HCT116 (cell line): ENCODE data around the gene MTA1. TPM values are rescaled to one million over a fixed set of nuclear protein-coding genes. Genes with fewer than 3 reads are reported as not detected.

Experiments used
- ATAC-seq: fragments of 200-7000 bp; cut with Tn5 transposase; 2 replicates; pipeline ENCODE4 v1.9.1; 2020; ENCODE audit warnings: mild to moderate bottlenecking, moderate library complexity
- BruUV-seq: library from RNA; stranded (reverse); fragments of 400-500 nt; replicated peaks from 2 replicates; lab custom pipeline; 2021; lab: Mats Ljungman, UMichigan
- CTCF ChIA-PET: fragments of 300-600 bp; sonication (Branson Sonifier 250); formaldehyde crosslinking; loops from one replicate; lab custom pipeline; 2021; ENCODE audit warnings: antibody characterized with exemption; lab: Charles Lee
- POLR2A ChIA-PET: fragments of 300-600, 350-600 bp; sonication (Branson Sonifier 250); formaldehyde crosslinking; loops from one replicate; lab custom pipeline; 2021; ENCODE audit warnings: antibody characterized with exemption; lab: Charles Lee
- RAD21 ChIA-PET, 2 experiments: fragments of 300-600 bp; sonication (Branson Sonifier 250); formaldehyde crosslinking; loops; one replicate each; lab custom pipeline; 2023; ENCODE audit warnings: low total read pairs in 2 of 2; ENCODE audit not compliant: uncharacterized antibody in 2 of 2, unreplicated experiment in 2 of 2, low non-redundant PET in 1 of 2; lab: Charles Lee
- DNase-seq: peaks from one replicate; pipeline ENCODE4 v3.0.0-alpha.2; 2010; ENCODE audit warnings: low read depth, low spot score
- H2AFZ ChIP-seq: fragments of 200-600 bp; shearing (Covaris generic), sonication (generic); 2 replicates; pipeline ENCODE4 v1.6.1; 2017; ENCODE audit warnings: low read depth, mixed run types, mixed read lengths, antibody characterized with exemption, low read length; ENCODE audit not compliant: poor library complexity, severe bottlenecking
- H3K27ac ChIP-seq: 2 replicates; pipeline ENCODE4 v1.5.1; 2012; ENCODE audit warnings: low read depth, low read length
- H3K27me3 ChIP-seq: fragments of 200-600 bp; sonication (generic); 2 replicates; pipeline ENCODE4 v1.6.1; 2016; ENCODE audit warnings: mixed run types, low read length, mixed read lengths; ENCODE audit not compliant: insufficient read depth
- H3K36me3 ChIP-seq, 2 experiments: fragments of 200-500 bp in 1 of 2; fragments of 200-600 bp in 1 of 2; sonication (Bioruptor generic) in 1 of 2; sonication (generic) in 1 of 2; 2 replicates each; pipeline versions ENCODE4 v1.5.1 to v1.6.1; 2014 to 2016; ENCODE audit warnings: low read length in 2 of 2, inconsistent platforms in 1 of 2, mixed read lengths in 1 of 2, mixed run types in 1 of 2; ENCODE audit not compliant: insufficient read depth in 2 of 2, control insufficient read depth in 1 of 2
- H3K4me1 ChIP-seq, 2 experiments: fragments of 200-600 bp in 1 of 2; sonication (generic) in 1 of 2; 2 replicates each; pipeline versions ENCODE4 v1.5.1 to v1.6.1; 2012 to 2017; ENCODE audit warnings: low read length in 2 of 2, inconsistent platforms in 1 of 2, mild to moderate bottlenecking in 1 of 2, mixed read lengths in 1 of 2, mixed run types in 1 of 2, moderate library complexity in 1 of 2; ENCODE audit not compliant: insufficient read depth in 2 of 2, control insufficient read depth in 1 of 2
- H3K4me2 ChIP-seq: fragments of 200-600 bp; sonication (generic); 2 replicates; pipeline ENCODE4 v1.6.1; 2017; ENCODE audit warnings: mixed run types, low read length, mixed read lengths
- H3K4me3 ChIP-seq, 2 experiments: fragments of 200-600 bp in 1 of 2; sonication (generic) in 1 of 2; replicated peaks in 1 of 2; 2 replicates each; pipeline ENCODE4 v1.5.1; 2011 to 2016; ENCODE audit warnings: low read length in 2 of 2, control low read depth in 1 of 2, low read depth in 1 of 2, mild to moderate bottlenecking in 1 of 2, mixed read lengths in 1 of 2, mixed run types in 1 of 2
- H3K79me2 ChIP-seq: fragments of 200-600 bp; sonication (generic); 2 replicates; pipeline ENCODE4 v1.6.1; 2017; ENCODE audit warnings: mild to moderate bottlenecking, mixed run types, low read length, moderate library complexity, mixed read lengths; ENCODE audit not compliant: insufficient read depth
- H3K9ac ChIP-seq: fragments of 200-600 bp; sonication (generic); 2 replicates; pipeline ENCODE4 v1.6.1; 2016; ENCODE audit warnings: low read length, mixed read lengths
- H3K9me2 ChIP-seq: fragments of 200-600 bp; sonication (generic), shearing (Covaris generic); 2 replicates; pipeline ENCODE4 v1.6.1; 2017; ENCODE audit warnings: mixed run types, mild to moderate bottlenecking, moderate library complexity; ENCODE audit not compliant: insufficient read depth
- H3K9me3 ChIP-seq, 2 experiments: fragments of 200-500 bp in 1 of 2; fragments of 200-600 bp in 1 of 2; sonication (Bioruptor generic) in 1 of 2; sonication (generic) in 1 of 2; 2 replicates each; pipeline ENCODE4 v1.6.1; 2014 to 2017; ENCODE audit warnings: low read length in 2 of 2, mixed read lengths in 2 of 2, inconsistent platforms in 1 of 2, low read depth in 1 of 2, mild to moderate bottlenecking in 1 of 2, mixed run types in 1 of 2, moderate library complexity in 1 of 2; ENCODE audit not compliant: control insufficient read depth in 1 of 2, insufficient read depth in 1 of 2
- H4K20me1 ChIP-seq: fragments of 200-600 bp; sonication (generic), shearing (Covaris generic); 2 replicates; pipeline ENCODE4 v1.6.1; 2017; ENCODE audit warnings: mixed run types, mild to moderate bottlenecking, moderate library complexity; ENCODE audit not compliant: insufficient read depth
- CEBPB ChIP-seq: IDR thresholded peaks from 2 replicates; pipeline ENCODE4 v1.6.1; 2012; ENCODE audit warnings: low read depth
- EGR1 ChIP-seq: IDR thresholded peaks from 2 replicates; pipeline ENCODE4 v1.6.1; 2012; ENCODE audit warnings: low read depth
- ELF1 ChIP-seq: IDR thresholded peaks from 2 replicates; pipeline ENCODE4 v1.6.1; 2012; ENCODE audit warnings: low read depth, borderline replicate concordance
- FOSL1 ChIP-seq: IDR thresholded peaks from 2 replicates; pipeline ENCODE4 v1.6.1; 2012; ENCODE audit warnings: low read depth
- JUND ChIP-seq: IDR thresholded peaks from 2 replicates; pipeline ENCODE4 v1.6.1; 2012
- MAX ChIP-seq: IDR thresholded peaks from 2 replicates; pipeline ENCODE4 v1.6.1; 2012
- POLR2A ChIP-seq: IDR thresholded peaks from 2 replicates; pipeline ENCODE4 v1.7.0; 2011; ENCODE audit warnings: borderline replicate concordance; ENCODE audit not compliant: insufficient read depth, insufficient read length; ENCODE audit errors: extremely low read depth
- POLR2AphosphoS5 ChIP-seq: IDR thresholded peaks from 2 replicates; pipeline ENCODE4 v1.6.1; 2011; ENCODE audit warnings: mild to moderate bottlenecking, low read depth, low read length, moderate library complexity
- RAD21 ChIP-seq: IDR thresholded peaks from 2 replicates; pipeline ENCODE4 v1.6.1; 2012; ENCODE audit warnings: low read depth, mild to moderate bottlenecking
- SIN3A ChIP-seq: IDR thresholded peaks from 2 replicates; pipeline ENCODE4 v1.6.1; 2012; ENCODE audit warnings: low read depth
- TCF7L2 ChIP-seq: IDR thresholded peaks from 2 replicates; pipeline ENCODE4 v1.7.0; 2011; ENCODE audit warnings: borderline replicate concordance, inconsistent platforms; ENCODE audit not compliant: insufficient read depth, insufficient read length; ENCODE audit errors: extremely low read depth
- YY1 ChIP-seq: IDR thresholded peaks from 2 replicates; pipeline ENCODE4 v1.6.1; 2011; ENCODE audit warnings: low read length, low read depth, moderate library complexity, mild to moderate bottlenecking; ENCODE audit not compliant: insufficient replicate concordance; ENCODE audit errors: extremely low read depth
- ZBTB33 ChIP-seq: IDR thresholded peaks from 2 replicates; pipeline ENCODE4 v1.6.1; 2011; ENCODE audit warnings: mild to moderate bottlenecking, low read length, moderate library complexity; ENCODE audit not compliant: insufficient replicate concordance; ENCODE audit errors: extremely low read depth
- ZFX ChIP-seq: fragments of 450-650 bp; IDR thresholded peaks from 2 replicates; pipeline ENCODE4 v1.6.1; 2017
- intact Hi-C: fragments of 100-400 bp; cut with micrococcal nuclease; formaldehyde crosslinking; loops from 2 replicates; pipeline ENCODE4 v1.10.0; 2022
- total RNA-seq: library from RNA; stranded (reverse); gene quantifications from one replicate; pipeline ENCODE4 v1.2.1, GENCODE V29; 2021; ENCODE audit not compliant: unreplicated experiment

MTA1 gene
- total RNA-seq, 1 experiment from 2014 or later = 229 TPM

GRCh38 chr14:105476097-105476830 lies 56.6 kb downstream of the MTA1 start:
- POLR2A ChIA-PET = no interaction called here
- RAD21 ChIA-PET = no interaction called here
- Histone ChIP-seq H3K36me3 (no peaks in the 10 kb centered on the region), H3K9ac (no peak overlapping the region), H3K9me2 (no peaks in the 10 kb centered on the region), H3K4me3 (no peak overlapping the region), H3K4me2 (no peak overlapping the region; the same call in 1 of the 2 replicates)
- no TSS peak for BruUV-seq
- DNase-seq = no peak
- CTCF ChIA-PET = no interaction called here
- intact Hi-C loops = no loop called here
- TF ChIP-seq ZBTB33 (no peak), ZFX (no peak)
- TF ChIP-seq, all 23 proteins: peak for 0
- H3K4me1 ChIP-seq = peaks cover 26 to 43% of the 10 kb centered on the region in 2 experiments
- H2AFZ ChIP-seq = no peak overlapping the region
- no peaks in the 10 kb centered on the region for H3K79me2 ChIP-seq
- peak overlapping the region; percentile 17; the same call in 1 of the 2 replicates for H3K27ac ChIP-seq
- H4K20me1 ChIP-seq = no peaks in the 10 kb centered on the region
- no peaks in the 10 kb centered on the region for H3K9me3 ChIP-seq
- ATAC-seq = no peak
- H3K27me3 ChIP-seq = no peaks in the 10 kb centered on the region

GRCh38 chr14:105476831-105477659 lies 57.4 kb downstream of the MTA1 start:
- H3K9me3 ChIP-seq = no peaks in the 10 kb centered on the region
- ATAC-seq (no peak), DNase-seq (no peak)
- ChIA-PET RAD21 (no interaction called here), CTCF (no interaction called here), POLR2A (no interaction called here)
- no peaks in the 10 kb centered on the region for H3K27me3 ChIP-seq
- no peaks in the 10 kb centered on the region for H3K9me2 ChIP-seq
- H3K79me2 ChIP-seq = no peaks in the 10 kb centered on the region
- intact Hi-C loops = no loop called here
- no peak overlapping the region for H3K4me3 ChIP-seq
- BruUV-seq = no TSS peak
- H3K4me2 ChIP-seq = no peak overlapping the region
- no peaks in the 10 kb centered on the region for H3K36me3 ChIP-seq
- H2AFZ ChIP-seq = no peak overlapping the region
- H3K27ac ChIP-seq = peak overlapping the region; percentile 17; the same call in 1 of the 2 replicates
- H3K4me1 ChIP-seq = peaks cover 28 to 51% of the 10 kb centered on the region in 2 experiments
- H3K9ac ChIP-seq = no peak overlapping the region
- H4K20me1 ChIP-seq = no peaks in the 10 kb centered on the region
- TF ChIP-seq ZBTB33 (no peak), SIN3A (no peak), CEBPB (no peak), ZFX (no peak), TCF7L2 (no peak), JUND (no peak), FOSL1 (no peak), YY1 (no peak), EGR1 (no peak), MAX (no peak), POLR2AphosphoS5 (no peak), RAD21 (no peak), ELF1 (no peak), POLR2A (no peak)
